Amniotic epithelial cell (primary cell): ENCODE data around the gene IL36B.

Experiments used
- DNase-seq: peaks from one replicate; pipeline ENCODE4 v3.0.0-alpha.2; 2010; ENCODE audit warnings: low read depth

Gene IL36B

GRCh38 chr2:113075600-113075999 is 22.9 kb upstream of the IL36B start:
- no peak for DNase-seq

DNA sequence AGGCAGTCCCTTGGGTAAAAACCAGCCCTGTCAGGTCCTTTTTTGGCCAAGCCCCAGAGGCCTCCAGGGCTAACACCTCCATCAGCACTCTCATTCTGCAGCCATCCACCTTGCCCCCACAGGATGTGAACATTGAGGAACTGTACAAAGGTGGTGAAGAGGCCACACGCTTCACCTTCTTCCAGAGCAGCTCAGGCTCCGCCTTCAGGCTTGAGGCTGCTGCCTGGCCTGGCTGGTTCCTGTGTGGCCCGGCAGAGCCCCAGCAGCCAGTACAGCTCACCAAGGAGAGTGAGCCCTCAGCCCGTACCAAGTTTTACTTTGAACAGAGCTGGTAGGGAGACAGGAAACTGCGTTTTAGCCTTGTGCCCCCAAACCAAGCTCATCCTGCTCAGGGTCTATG is 22.4 kb upstream of the IL36B start:
- DNase-seq = no peak

DNA sequence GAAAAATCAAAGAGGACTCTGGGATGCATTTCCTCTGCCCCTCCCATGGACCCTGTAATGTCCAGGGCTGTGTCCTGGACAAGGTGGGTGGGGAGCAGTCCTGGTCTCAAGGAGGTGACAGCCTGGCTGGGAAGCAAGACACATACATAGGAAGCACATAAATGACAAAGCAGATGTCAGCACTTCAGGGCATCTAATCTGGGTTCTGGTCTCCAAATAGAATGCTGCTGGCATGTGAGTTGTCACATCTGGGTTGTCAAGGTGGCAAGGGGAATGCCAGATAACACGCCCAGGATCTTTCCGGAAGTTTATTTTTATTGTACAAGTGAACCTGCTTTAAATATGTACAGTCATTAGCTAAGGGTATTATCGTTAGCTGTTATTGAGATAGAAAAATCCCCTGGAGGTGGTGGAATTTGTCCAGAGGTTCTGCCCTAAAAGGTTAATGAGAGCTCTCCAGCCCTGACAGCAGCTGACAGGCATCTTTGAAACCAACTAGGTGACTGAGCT is 20.7 kb upstream of the IL36B start:
- no peak for DNase-seq

GRCh38 chr2:113072584-113072983 is 19.9 kb upstream of the IL36B start:
- DNase-seq = no peak

DNA sequence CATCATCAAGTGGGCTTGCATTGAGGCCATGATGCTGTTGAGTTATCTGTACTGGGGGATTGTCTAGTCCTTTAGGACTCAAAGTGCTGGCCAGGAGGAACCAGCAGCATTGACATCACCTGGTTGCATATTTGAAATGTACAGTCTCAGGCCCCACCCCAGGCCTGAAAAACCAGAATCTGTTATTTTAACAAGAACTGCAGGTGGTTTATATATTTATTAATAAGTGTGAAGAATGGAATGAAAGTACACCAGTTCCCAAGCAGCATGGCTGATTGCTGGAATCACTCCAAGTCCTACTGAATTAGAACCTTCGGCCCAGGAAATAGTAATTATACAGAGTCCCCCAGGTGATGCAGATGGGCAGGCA is 17.9 kb upstream of the IL36B start:
- DNase-seq = no peak

GRCh38 chr2:113069676-113070605 is 17.3 kb upstream of the IL36B start:
- DNase-seq = peak; percentile 4

DNA sequence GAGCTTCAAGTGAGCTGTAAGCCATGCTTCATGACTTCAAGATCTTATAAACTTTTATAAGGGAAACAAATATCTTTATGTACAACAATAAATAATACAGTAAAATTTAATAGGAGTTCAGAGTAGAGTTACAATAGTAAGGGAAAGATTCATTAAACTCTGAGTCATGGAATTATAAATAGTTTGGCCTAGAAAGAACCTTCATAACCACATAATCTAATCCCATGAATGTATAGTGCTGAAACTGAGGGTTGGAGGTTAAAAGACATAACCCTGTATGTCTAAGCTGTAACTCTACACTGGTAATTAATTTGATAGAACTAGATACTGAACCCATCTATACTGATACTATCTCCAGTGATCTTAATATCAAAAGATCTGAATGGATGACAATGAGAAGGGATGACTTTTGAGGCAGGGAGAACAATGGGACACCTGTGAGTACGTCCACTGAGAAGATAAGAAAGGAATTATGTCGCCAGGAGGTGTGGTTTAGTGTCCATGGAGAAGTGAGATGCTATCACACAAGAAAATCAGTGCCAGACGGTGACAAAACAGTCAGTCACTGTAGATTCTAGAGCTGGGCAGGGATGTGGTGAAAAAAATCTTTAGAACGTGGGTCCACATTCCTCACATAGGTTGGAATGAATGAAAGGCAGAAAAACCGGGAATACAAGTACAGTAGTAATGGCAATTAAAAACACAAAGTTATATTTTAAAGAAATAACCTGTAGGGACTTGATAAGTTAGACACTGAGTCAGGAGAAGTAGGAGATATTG is 16.2 kb upstream of the IL36B start:
- no peak for DNase-seq

DNA sequence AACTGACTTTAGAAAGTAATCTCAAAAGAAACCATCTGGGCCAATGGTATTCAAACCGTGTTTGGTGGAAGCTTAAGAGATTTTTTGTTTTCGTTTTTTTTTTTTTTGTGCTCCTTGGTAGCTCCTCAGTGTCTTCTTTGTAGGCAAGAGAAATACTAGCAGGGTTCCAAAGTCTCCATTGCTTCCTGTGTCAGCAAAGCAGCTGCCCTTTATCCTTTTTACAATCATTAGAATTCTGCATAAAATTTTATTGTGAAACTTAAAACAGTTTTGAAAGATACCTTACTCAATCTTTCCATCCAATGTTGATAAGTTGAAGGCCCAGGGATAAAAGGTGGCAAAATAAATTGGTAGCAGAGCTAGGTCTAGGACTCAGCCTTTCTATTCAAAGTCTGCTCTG is 15.6 kb upstream of the IL36B start:
- no peak for DNase-seq

DNA sequence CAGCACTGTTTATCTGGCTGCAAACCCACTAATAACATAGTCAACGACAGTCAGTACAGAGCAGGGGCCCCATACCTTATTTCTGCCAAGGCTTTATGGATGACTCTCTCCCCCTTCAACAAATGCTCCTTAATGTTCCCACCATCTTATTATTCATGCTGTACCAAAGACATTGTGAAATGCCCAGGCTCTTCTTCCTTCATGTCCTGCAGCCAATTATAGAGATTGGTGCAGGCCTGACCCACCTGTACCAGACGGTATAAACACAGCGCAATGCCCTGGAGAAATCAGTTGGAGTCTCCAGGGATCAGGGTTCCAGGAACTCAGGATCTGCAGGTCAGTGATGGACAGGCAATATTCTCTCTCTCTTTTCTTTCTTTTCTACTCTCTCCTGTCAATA is 15.0 kb upstream of the IL36B start, which contains the start of gene IL1F10:
Gene IL1F10, plus strand, starts transcription at position 290 of the 400 bp plus-strand sequence. CDS start 4,769 bp downstream, outside the sequence.
- DNase-seq = no peak

DNA sequence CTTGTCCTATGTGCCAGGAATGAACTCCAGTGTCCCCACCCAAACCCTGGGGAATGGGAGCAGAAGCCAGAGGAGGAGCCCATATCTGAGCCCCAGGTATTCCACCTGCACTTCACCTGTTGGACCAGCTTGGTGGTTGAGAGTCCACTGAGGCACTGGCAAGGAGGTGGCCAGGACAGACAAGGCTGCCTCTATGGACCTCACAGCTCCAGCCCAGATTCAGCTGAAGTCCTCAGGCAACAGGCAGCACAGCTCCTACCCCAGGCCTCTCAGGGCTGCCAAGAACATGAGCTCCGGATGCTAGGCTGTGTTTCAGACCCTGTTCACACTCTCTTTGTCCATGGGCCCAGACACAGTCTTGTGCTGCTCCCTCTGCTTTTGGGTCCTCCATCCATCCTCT is 12.2 kb upstream of the IL36B start:
- no peak for DNase-seq

DNA sequence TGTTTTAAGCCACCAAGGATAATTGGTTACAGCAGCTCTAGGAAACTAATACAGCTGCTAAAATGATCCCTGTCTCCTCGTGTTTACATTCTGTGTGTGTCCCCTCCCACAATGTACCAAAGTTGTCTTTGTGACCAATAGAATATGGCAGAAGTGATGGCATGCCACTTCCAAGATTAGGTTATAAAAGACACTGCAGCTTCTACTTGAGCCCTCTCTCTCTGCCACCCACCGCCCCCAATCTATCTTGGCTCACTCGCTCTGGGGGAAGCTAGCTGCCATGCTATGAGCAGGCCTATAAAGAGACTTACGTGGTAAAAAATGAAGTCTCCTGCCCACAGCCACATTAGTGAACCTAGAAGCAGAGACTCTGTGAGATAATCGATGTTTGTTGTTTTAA is 11.6 kb upstream of the IL36B start:
- DNase-seq = no peak

GRCh38 chr2:113061896-113062770 is 9.5 kb upstream of the IL36B start:
- DNase-seq = no peak

- no peak for DNase-seq
These were observed 8.6 kb upstream of the IL36B start for GRCh38 chr2:113061241-113061640.

DNA sequence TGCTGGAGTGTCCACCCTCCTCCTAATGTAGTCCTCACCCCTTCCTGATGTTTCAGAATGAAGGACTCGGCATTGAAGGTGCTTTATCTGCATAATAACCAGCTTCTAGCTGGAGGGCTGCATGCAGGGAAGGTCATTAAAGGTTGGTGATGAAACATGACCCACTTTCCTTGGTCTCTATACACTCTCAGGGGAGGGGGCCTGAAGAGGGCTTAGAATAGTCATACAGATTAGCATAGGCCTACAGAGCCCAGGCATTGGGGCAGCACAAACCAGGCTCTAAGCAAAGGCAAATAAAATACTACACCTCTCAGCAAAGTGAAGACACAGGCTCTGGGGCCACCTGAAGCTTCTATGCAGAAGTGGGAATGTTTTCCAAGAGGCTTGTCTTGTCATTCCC is 8.1 kb upstream of the IL36B start:
- no peak for DNase-seq

DNA sequence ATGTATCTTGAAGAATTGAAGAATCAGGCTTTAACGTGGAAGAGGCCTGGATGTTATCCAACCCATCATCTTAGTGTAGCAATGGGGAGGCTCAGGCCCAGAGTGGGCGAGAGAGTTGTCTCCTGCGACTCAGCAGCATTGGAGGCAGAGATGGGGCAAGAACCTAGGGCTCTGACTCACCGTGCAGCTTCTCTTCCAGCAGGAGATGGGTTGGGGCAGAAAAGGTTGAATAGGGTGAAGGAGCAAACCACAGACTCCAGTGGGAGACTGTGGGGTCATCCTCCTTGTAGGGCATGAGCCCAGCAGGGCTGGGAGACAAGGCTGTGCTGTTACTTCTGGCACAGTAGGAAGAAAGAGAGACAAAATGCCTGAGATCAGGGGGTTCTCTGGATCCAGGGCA is 7.7 kb upstream of the IL36B start:
- DNase-seq = peak; percentile 18

DNA sequence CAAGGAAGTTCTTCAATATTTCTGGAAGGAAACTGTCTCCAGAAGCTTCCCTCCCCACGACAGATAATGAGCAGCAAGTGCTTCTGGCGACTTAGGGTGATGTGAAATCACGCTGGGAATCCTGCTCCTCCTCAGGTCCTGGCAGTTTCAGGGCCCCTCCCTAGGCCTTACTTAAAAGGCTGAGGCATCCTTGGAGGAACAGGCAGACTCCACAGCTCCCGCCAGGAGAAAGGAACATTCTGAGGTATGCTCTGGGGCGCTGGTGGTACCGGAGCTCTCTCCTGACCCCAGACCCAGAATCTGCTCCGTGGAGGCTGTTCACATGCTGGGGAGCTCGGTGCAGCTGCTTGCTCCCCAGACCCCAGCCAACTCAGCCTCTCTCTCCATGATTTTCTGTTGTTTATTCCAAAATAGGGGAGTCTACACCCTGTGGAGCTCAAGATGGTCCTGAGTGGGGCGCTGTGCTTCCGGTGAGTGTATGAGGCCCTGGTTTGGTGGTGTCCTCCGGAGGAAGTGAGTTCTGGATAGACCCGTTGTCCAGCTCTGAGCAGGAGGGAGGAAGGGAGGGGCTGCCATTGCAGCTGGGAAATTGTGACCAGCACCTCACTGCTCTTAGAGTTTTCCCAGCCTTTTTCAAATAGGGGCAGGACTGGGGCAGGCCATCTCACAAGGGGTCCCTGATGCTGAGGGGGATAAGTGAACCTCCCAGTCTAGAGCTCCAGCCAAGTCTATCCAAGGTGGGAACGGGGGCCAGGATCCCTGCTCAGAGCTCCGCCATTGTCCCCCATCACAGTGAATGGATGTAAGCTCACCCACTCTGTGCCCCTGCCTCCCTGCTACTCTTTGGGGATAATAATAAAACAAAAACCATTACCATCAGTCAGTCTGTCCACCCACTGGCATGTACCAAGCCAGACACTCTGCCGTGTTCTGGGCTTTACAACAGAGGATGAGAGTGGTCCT is 6.6 kb upstream of the IL36B start, which contains the start of gene IL36RN:
Gene IL36RN, plus strand, starts transcription at position 201 of the 963 bp plus-strand sequence. Its CDS starts 241 bp downstream, at position 442.
- DNase-seq = no peak

DNA sequence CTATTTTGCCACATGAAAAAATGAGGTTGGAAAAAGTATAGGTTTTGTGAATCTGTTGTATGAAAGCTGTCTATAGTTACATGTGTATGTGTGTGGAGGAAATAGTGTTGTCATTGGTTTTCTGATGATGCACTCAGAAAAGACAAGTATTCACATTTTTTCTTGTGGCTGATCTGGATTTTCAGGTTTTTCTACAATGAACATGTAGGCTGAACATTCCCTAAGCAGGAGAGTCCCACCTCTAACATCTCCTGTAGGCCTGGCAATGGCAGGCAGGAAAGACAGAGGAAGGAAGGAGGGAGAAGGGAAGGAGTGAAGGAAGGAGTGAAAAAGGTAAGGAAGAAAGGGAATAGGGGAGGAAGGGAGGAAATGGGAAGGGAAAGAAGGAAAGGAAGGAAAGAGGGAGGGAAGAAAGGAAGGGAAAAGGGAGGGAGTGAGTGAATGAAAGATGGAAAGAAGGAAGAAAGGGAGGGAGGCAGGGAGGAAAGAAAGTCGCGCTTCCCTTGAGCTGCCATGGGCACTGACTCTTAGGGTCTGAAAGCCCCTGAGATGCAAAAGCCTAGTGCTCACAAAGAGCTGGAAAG is 5.8 kb upstream of the IL36B start:
- no peak for DNase-seq

- DNase-seq = no peak
These were observed 4.5 kb upstream of the IL36B start for GRCh38 chr2:113057117-113057516.

DNA sequence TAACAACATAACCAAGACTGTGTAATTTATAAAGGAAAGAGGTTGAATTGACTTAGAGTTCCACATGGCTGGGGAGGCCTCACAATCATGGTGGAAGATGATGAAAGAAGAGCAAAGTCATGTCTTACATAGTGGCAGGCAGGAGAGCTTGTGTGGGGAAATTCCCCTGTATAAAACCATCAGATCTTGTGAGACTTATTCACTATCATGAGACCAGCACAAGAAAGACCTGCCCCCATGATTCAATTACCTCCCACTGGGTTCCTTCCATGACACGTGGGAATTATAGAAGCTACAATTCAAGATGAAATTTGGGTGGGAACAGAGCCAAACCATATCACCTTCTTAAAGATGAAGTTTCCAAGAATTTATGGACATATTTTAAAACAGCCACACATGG is 3.9 kb upstream of the IL36B start:
- no peak for DNase-seq

GRCh38 chr2:113054066-113054465 is 1.4 kb upstream of the IL36B start:
- no peak for DNase-seq
